Nephron progenitor cell (in vitro differentiated cells): ENCODE data around the gene CFAP77.

Experiments
- DNase-seq: peaks from one replicate; pipeline ENCODE4 v3.0.0; 2021
- H3K27ac Mint-ChIP-seq: 2 replicates; pipeline ENCODE4 v1.8.0; 2021; ENCODE audit warnings: mild to moderate bottlenecking, moderate library complexity, mixed read lengths
- H3K27me3 Mint-ChIP-seq: 2 replicates; pipeline ENCODE4 v1.8.0; 2021; ENCODE audit warnings: mild to moderate bottlenecking, low read depth, mixed read lengths; ENCODE audit not compliant: poor library complexity
- H3K36me3 Mint-ChIP-seq: 2 replicates; pipeline ENCODE4 v1.8.0; 2021; ENCODE audit warnings: low read depth, mixed read lengths
- H3K4me1 Mint-ChIP-seq: 2 replicates; pipeline ENCODE4 v1.8.0; 2021; ENCODE audit warnings: mixed read lengths
- H3K4me3 Mint-ChIP-seq: 2 replicates; pipeline ENCODE4 v1.8.0; 2021; ENCODE audit warnings: mild to moderate bottlenecking, moderate library complexity, mixed read lengths
- H3K9me3 Mint-ChIP-seq: 2 replicates; pipeline ENCODE4 v1.8.0; 2021; ENCODE audit warnings: mild to moderate bottlenecking, moderate library complexity, mixed read lengths
- CTCF ChIP-seq: fragments of 200-600 bp; sonication (generic); IDR thresholded peaks from 2 replicates; pipeline ENCODE4 v1.5.0; 2021; ENCODE audit warnings: antibody characterized with exemption

The CFAP77 gene

GRCh38 chr9:132519033-132519432, 109.0 kb downstream of the CFAP77 start:
- no peak for TF ChIP-seq CTCF
- no peak overlapping the region for H3K27ac Mint-ChIP-seq
- peaks cover 75% of the 10 kb centered on the region for H3K27me3 Mint-ChIP-seq
- H3K4me1 Mint-ChIP-seq, result peaks cover 12% of the 10 kb centered on the region
- no peaks in the 10 kb centered on the region for H3K36me3 Mint-ChIP-seq
- H3K9me3 Mint-ChIP-seq, result peaks cover 2% of the 10 kb centered on the region
- no peak for DNase-seq
- no peak overlapping the region for H3K4me3 Mint-ChIP-seq

- peaks cover 12% of the 10 kb centered on the region for H3K4me1 Mint-ChIP-seq
- no peak for TF ChIP-seq CTCF
- H3K27me3 Mint-ChIP-seq, result peaks cover 70% of the 10 kb centered on the region
- peaks cover 8% of the 10 kb centered on the region for H3K9me3 Mint-ChIP-seq
- no peak overlapping the region for H3K27ac Mint-ChIP-seq
- no peak overlapping the region for H3K4me3 Mint-ChIP-seq
- DNase-seq, result no peak
- H3K36me3 Mint-ChIP-seq, result no peaks in the 10 kb centered on the region
Observed at GRCh38 chr9:132520612-132521011, 110.6 kb downstream of the CFAP77 start.

- Mint-ChIP-seq H3K9me3 (peaks cover 12% of the 10 kb centered on the region), H3K27me3 (peaks cover 45% of the 10 kb centered on the region), H3K36me3 (no peaks in the 10 kb centered on the region), H3K4me3 (no peak overlapping the region), H3K4me1 (no peaks in the 10 kb centered on the region), H3K27ac (no peak overlapping the region)
- no peak for DNase-seq
- no peak for TF ChIP-seq CTCF
Observed at GRCh38 chr9:132525308-132526023, 115.5 kb downstream of the CFAP77 start.

- Mint-ChIP-seq H3K4me1 (peaks cover 16% of the 10 kb centered on the region), H3K27me3 (peaks cover 26% of the 10 kb centered on the region), H3K27ac (no peak overlapping the region), H3K9me3 (peaks cover 36% of the 10 kb centered on the region), H3K4me3 (no peak overlapping the region), H3K36me3 (peaks cover 8% of the 10 kb centered on the region)
- TF ChIP-seq CTCF, result no peak
- DNase-seq, result peak; percentile 31
Observed at GRCh38 chr9:132531195-132531594, 121.2 kb downstream of the CFAP77 start.

- no peak for TF ChIP-seq CTCF
- H3K27ac Mint-ChIP-seq, result peak overlapping the region; percentile 79
- no peak for DNase-seq
- peaks cover 24% of the 10 kb centered on the region for H3K27me3 Mint-ChIP-seq
- peak overlapping the region; percentile 26 for H3K4me3 Mint-ChIP-seq
- H3K9me3 Mint-ChIP-seq, result peaks cover 43% of the 10 kb centered on the region
- H3K4me1 Mint-ChIP-seq, result peaks cover 16% of the 10 kb centered on the region
- H3K36me3 Mint-ChIP-seq, result peaks cover 8% of the 10 kb centered on the region
Observed at GRCh38 chr9:132531710-132532570, 121.9 kb downstream of the CFAP77 start.
